ENCODE results near the gene KAT7.

The KAT7 gene

DNA sequence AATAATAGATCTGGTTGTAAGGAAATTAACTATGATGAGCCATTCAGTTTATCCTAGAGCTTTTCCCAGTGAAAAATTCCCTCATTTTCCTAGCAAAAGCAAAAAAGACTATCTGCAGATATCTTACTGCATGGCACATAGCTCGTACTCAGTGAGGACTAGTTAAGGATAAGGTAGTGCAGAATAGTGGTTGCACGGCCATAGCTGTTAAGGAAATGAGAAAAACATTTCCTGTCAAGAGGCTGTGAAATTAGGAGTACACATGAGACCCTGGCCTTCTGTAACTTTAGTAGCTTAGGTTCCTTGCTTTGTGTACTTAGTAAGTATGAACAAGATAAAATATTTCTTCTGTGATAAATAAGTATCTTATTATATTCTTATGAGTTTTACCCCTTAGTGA, 10.3 kb downstream of the KAT7 start:
- Histone ChIP-seq H3K27me3 (replicated peaks; ENCODE audit: control insufficient read depth, insufficient read depth, low read length) (no peaks in the 10 kb centered on the region), H3K4me3 (replicated peaks; ENCODE audit: low read depth, low read length) (no peak overlapping the region), H3K36me3 (ENCODE audit: control insufficient read depth, insufficient read depth, low read length) (peaks cover 9% of the 10 kb centered on the region)
- TF ChIP-seq, protein P1, sequence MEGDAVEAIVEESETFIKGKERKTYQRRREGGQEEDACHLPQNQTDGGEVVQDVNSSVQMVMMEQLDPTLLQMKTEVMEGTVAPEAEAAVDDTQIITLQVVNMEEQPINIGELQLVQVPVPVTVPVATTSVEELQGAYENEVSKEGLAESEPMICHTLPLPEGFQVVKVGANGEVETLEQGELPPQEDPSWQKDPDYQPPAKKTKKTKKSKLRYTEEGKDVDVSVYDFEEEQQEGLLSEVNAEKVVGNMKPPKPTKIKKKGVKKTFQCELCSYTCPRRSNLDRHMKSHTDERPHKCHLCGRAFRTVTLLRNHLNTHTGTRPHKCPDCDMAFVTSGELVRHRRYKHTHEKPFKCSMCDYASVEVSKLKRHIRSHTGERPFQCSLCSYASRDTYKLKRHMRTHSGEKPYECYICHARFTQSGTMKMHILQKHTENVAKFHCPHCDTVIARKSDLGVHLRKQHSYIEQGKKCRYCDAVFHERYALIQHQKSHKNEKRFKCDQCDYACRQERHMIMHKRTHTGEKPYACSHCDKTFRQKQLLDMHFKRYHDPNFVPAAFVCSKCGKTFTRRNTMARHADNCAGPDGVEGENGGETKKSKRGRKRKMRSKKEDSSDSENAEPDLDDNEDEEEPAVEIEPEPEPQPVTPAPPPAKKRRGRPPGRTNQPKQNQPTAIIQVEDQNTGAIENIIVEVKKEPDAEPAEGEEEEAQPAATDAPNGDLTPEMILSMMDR (IDR thresholded peaks at IDR 0.05; ENCODE audit: insufficient read depth, low read length, poor library complexity, severe bottlenecking), result no peak
- DNase-seq (ENCODE audit: extremely low read depth, insufficient read length), result no peak

DNA sequence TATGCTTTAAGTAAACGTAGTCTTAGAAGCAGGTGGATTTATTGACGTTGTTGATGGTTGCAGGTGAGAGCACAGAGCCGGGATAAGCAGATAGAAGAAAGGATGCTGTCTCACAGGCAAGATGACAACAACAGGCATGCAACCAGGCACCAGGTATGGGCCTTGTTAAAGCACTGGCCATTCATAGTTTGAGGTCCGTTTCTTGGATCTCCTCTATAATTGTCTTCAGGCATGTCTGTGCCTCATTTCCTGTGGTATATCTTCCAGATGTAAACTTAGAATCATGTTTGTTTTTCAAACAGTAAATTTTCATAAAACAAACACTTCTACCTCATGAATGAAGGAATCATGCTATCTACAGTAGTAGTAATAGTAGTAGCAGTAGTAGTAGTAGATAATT, 20.6 kb downstream of the KAT7 start:
- no peak for DNase-seq (ENCODE audit: extremely low read depth, insufficient read length)
- Histone ChIP-seq H3K36me3 (ENCODE audit: control insufficient read depth, insufficient read depth, low read length) (peaks cover 9% of the 10 kb centered on the region), H3K4me3 (replicated peaks; ENCODE audit: low read depth, low read length) (no peak overlapping the region), H3K27me3 (replicated peaks; ENCODE audit: control insufficient read depth, insufficient read depth, low read length) (no peaks in the 10 kb centered on the region)
- TF ChIP-seq, protein P1 (IDR thresholded peaks at IDR 0.05; ENCODE audit: insufficient read depth, low read length, poor library complexity, severe bottlenecking), result no peak

DNA sequence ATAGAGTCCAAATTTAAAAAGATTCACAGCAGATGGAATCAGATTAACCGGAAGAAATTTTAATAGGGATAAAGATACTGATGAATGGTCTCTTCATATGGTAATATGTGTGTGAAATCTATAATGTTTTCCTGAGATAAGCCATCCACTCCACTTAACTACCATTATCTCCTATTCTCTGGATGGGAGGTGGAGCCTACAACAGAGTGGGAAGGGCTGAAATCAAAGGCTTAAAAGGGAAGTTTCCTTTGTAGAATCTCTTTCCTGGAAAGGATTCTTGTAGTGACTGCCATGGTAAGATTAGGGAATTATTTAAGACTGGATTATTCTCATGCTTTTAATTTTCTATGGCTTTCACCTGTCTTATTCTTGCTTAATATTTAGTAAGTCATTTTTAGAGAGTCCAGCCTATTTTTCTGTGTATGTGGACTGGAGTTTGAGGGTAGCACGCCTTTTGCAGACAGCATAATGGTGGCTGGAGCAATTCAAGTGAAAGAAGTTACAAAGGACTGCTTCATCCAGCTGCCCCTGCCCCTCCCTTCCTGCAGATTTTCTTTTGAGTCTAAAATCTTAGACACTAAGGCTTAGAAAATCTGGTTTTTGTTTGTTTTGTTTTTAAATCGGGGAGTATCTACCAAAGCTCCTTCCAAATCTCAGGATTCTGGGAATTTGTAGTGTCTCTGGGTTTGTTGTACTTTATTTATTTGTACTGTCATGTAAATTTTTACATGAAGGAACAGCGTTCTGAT, 26.5 kb downstream of the KAT7 start:
- TF ChIP-seq, protein P1 (IDR thresholded peaks at IDR 0.05; ENCODE audit: insufficient read depth, low read length, poor library complexity, severe bottlenecking), result no peak
- peaks cover 4% of the 10 kb centered on the region for H3K36me3 ChIP-seq (ENCODE audit: control insufficient read depth, insufficient read depth, low read length)

DNA sequence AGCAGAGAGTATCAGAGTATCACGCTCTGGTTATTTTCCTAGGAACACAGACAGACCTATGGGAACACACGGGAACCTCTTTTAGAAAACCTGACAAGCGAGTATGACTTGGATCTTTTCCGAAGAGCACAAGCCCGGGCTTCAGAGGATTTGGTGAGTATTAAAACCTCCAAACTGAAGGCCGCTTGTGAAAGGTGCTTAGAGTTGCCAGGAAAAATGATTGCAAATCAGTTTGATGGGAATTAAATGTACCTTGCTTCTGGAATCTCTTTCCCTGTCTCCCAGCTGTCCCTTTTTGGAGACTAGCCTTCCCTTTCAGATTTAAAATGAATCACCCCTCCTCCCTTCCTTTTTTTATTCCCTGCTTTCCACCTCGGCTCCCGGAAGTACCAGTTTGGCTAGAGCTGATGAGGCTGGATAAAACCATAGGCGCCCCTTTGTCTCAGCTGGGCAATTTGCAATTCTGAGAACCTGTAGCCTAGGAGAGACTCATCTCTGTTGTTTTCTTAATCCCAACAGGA, 27.3 kb downstream of the KAT7 start:
- DNase-seq (ENCODE audit: extremely low read depth, insufficient read length), result no peak
- Histone ChIP-seq H3K4me3 (replicated peaks; ENCODE audit: low read depth, low read length) (no peak overlapping the region), H3K36me3 (ENCODE audit: control insufficient read depth, insufficient read depth, low read length) (peaks cover 8% of the 10 kb centered on the region), H3K27me3 (replicated peaks; ENCODE audit: control insufficient read depth, insufficient read depth, low read length) (no peaks in the 10 kb centered on the region)
- TF ChIP-seq, protein P1 (IDR thresholded peaks at IDR 0.05; ENCODE audit: insufficient read depth, low read length, poor library complexity, severe bottlenecking), result no peak

More for the DNA sequence above, 26.5 kb downstream of the KAT7 start:
- DNase-seq (ENCODE audit: extremely low read depth, insufficient read length), result no peak
- Histone ChIP-seq H3K4me3 (replicated peaks; ENCODE audit: low read depth, low read length) (no peak overlapping the region), H3K27me3 (replicated peaks; ENCODE audit: control insufficient read depth, insufficient read depth, low read length) (no peaks in the 10 kb centered on the region)

DNA sequence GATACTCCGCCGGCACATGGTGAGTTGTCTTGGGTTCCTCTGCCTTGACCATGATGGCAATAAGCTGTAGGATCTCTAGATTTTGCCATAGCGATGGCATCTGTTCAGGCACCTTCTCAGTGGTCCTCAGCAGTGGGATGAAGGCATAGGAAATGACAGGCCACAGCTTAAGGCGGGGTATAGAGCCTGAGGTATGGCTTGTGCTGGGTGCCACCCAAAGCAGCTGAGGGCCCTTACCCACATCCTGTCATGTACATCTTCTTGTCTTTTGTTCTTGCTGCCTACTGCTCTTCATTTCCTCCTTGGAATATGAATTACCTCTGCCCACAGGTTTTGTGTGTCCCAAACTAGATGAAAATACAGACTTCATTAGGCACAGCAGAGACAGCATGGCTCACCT, 29.5 kb downstream of the KAT7 start:
- TF ChIP-seq, protein P1 (IDR thresholded peaks at IDR 0.05; ENCODE audit: insufficient read depth, low read length, poor library complexity, severe bottlenecking), result no peak
- H3K4me3 ChIP-seq (replicated peaks; ENCODE audit: low read depth, low read length), result no peak overlapping the region
- H3K27me3 ChIP-seq (replicated peaks; ENCODE audit: control insufficient read depth, insufficient read depth, low read length), result no peaks in the 10 kb centered on the region
- no peak for DNase-seq (ENCODE audit: extremely low read depth, insufficient read length)
- peaks cover 14% of the 10 kb centered on the region for H3K36me3 ChIP-seq (ENCODE audit: control insufficient read depth, insufficient read depth, low read length)
